RKO (cell line): Measurements from ENCODE around the gene PROB1.
"Not testable (repeated sequence)": the region's sequence is repeated elsewhere in the genome, so short reads cannot be mapped to it uniquely, and the experiment has no call there.

Source experiments
- DNase-seq: peaks from one replicate; pipeline ENCODE4 v3.0.0-alpha.2; 2016; ENCODE audit warnings: low spot score

PROB1 gene

GRCh38 chr5:139394654-139395566 lies at the start of gene PROB1:
PROB1 (minus strand) TSS chr5:139395104; CDS start chr5:139395081, 23 bp downstream.
- DNase-seq = no peak

- DNase-seq = peak; percentile 49
Observed at GRCh38 chr5:139443831-139444453, 49.0 kb upstream of the PROB1 start.

- not testable (repeated sequence) for DNase-seq
Observed at GRCh38 chr5:139440416-139440815, 45.5 kb upstream of the PROB1 start.

- peak; percentile 90 for DNase-seq
Observed at GRCh38 chr5:139439013-139439903, 44.4 kb upstream of the PROB1 start, which contains the start of gene DNAJC18. DNAJC18 (minus strand) TSS chr5:139439525; CDS start chr5:139439445, 80 bp downstream.

GRCh38 chr5:139438707-139439012 lies 43.8 kb upstream of the PROB1 start:
- DNase-seq = no peak

GRCh38 chr5:139435676-139436075 lies 40.8 kb upstream of the PROB1 start:
- DNase-seq = no peak

GRCh38 chr5:139431706-139432105 lies 36.8 kb upstream of the PROB1 start:
- no peak for DNase-seq

GRCh38 chr5:139430015-139430414 lies 35.1 kb upstream of the PROB1 start:
- no peak for DNase-seq

GRCh38 chr5:139426203-139426885 lies 31.4 kb upstream of the PROB1 start:
- no peak for DNase-seq

GRCh38 chr5:139425497-139425896 lies 30.6 kb upstream of the PROB1 start:
- DNase-seq = no peak

- DNase-seq = peak; percentile 84
Observed at GRCh38 chr5:139422307-139422893, 27.5 kb upstream of the PROB1 start.

- no peak for DNase-seq
Observed at GRCh38 chr5:139419226-139420192, 24.6 kb upstream of the PROB1 start.

- DNase-seq = no peak
Observed at GRCh38 chr5:139418793-139419192, 23.9 kb upstream of the PROB1 start.

- no peak for DNase-seq
Observed at GRCh38 chr5:139417214-139417613, 22.3 kb upstream of the PROB1 start.

GRCh38 chr5:139416651-139417050 lies 21.7 kb upstream of the PROB1 start:
- no peak for DNase-seq

- DNase-seq = no peak
Observed at GRCh38 chr5:139415869-139416268, 21.0 kb upstream of the PROB1 start.

GRCh38 chr5:139415221-139415861 lies 20.4 kb upstream of the PROB1 start:
- DNase-seq = no peak

GRCh38 chr5:139414581-139415130 lies 19.8 kb upstream of the PROB1 start:
- DNase-seq = no peak

- no peak for DNase-seq
Observed at GRCh38 chr5:139413963-139414362, 19.1 kb upstream of the PROB1 start.
